ENCODE data around the gene FHOD1.

Gene FHOD1

GRCh38 chr16:67257486-67258160, 10.3 kb upstream of the FHOD1 start:
- DNase-seq (ENCODE audit: extremely low read depth, low read depth) = no peak
- no peak overlapping the region for H3K4me3 ChIP-seq (replicated peaks; ENCODE audit: low read depth, low read length)
- TF ChIP-seq CTCF (IDR thresholded peaks at IDR 0.05; ENCODE audit: low read depth, low read length, missing control alignments) = no peak

GRCh38 chr16:67256701-67257230, 9.5 kb upstream of the FHOD1 start:
- no peak overlapping the region for H3K4me3 ChIP-seq (replicated peaks; ENCODE audit: low read depth, low read length)
- TF ChIP-seq CTCF (IDR thresholded peaks at IDR 0.05; ENCODE audit: low read depth, low read length, missing control alignments) = no peak
- DNase-seq (ENCODE audit: extremely low read depth, low read depth) = no peak

GRCh38 chr16:67255553-67256221, 8.4 kb upstream of the FHOD1 start:
- no peak for TF ChIP-seq CTCF (IDR thresholded peaks at IDR 0.05; ENCODE audit: low read depth, low read length, missing control alignments)
- no peak overlapping the region for H3K4me3 ChIP-seq (replicated peaks; ENCODE audit: low read depth, low read length)
- DNase-seq (ENCODE audit: extremely low read depth, low read depth) = no peak

- no peak overlapping the region for H3K4me3 ChIP-seq (replicated peaks; ENCODE audit: low read depth, low read length)
- no peak for TF ChIP-seq CTCF (IDR thresholded peaks at IDR 0.05; ENCODE audit: low read depth, low read length, missing control alignments)
- no peak for DNase-seq (ENCODE audit: extremely low read depth, low read depth)
These were observed 7.7 kb upstream of the FHOD1 start for GRCh38 chr16:67254801-67255552.

GRCh38 chr16:67252609-67253497, 5.6 kb upstream of the FHOD1 start:
- no peak for DNase-seq (ENCODE audit: extremely low read depth, low read depth)
- no peak for TF ChIP-seq CTCF (IDR thresholded peaks at IDR 0.05; ENCODE audit: low read depth, low read length, missing control alignments)
- H3K4me3 ChIP-seq (replicated peaks; ENCODE audit: low read depth, low read length) = no peak overlapping the region

- peak overlapping the region; percentile 72; the same call in 1 of the 2 replicates for H3K4me3 ChIP-seq (replicated peaks; ENCODE audit: low read depth, low read length)
- no peak for TF ChIP-seq CTCF (IDR thresholded peaks at IDR 0.05; ENCODE audit: low read depth, low read length, missing control alignments)
- DNase-seq (ENCODE audit: extremely low read depth, low read depth) = no peak
These were observed 2.7 kb upstream of the FHOD1 start for GRCh38 chr16:67250045-67250327.
